GM04504 (cell line): Measurements from ENCODE around the gene DGKI.

ENCODE experiments used
- DNase-seq: peaks from one replicate; pipeline ENCODE4 v3.0.0-alpha.2; 2012; ENCODE audit warnings: low read depth

Gene DGKI

GRCh38 chr7:137343281-137343841, 503.4 kb downstream of the DGKI start, which contains the start of gene PTN:
Gene PTN (minus strand): TSS chr7:137343733. CDS start chr7:137254973, 88,760 bp downstream.
- peak; percentile 21 for DNase-seq

GRCh38 chr7:137342828-137343261, 503.9 kb downstream of the DGKI start:
- DNase-seq, result no peak

GRCh38 chr7:137342265-137342664, 504.5 kb downstream of the DGKI start:
- DNase-seq, result no peak

- no peak for DNase-seq
Observed at GRCh38 chr7:137337902-137338301, 508.9 kb downstream of the DGKI start.

GRCh38 chr7:137335814-137336213, 511.0 kb downstream of the DGKI start:
- no peak for DNase-seq

- DNase-seq, result no peak
Observed at GRCh38 chr7:137331378-137331777, 515.4 kb downstream of the DGKI start.
